Neural crest cell (in vitro differentiated cells): ENCODE results near the gene NUPR1. TPM values are rescaled to one million over a fixed set of nuclear protein-coding genes. Genes with fewer than 3 reads are reported as not detected.
"Not testable (repeated sequence)": the region's sequence is repeated elsewhere in the genome, so short reads cannot be mapped to it uniquely, and the experiment has no call there.

ENCODE experiments used
- DNase-seq: peaks from one replicate; pipeline ENCODE4 v3.0.0; 2021; ENCODE audit warnings: low read depth, mixed read lengths, low spot score
- H3K27ac Mint-ChIP-seq: one replicate; pipeline ENCODE4 v1.8.0; 2021; ENCODE audit warnings: mild to moderate bottlenecking, mixed read lengths; ENCODE audit not compliant: unreplicated experiment
- H3K27me3 Mint-ChIP-seq: 2 replicates; pipeline ENCODE4 v1.8.0; 2021; ENCODE audit warnings: low read depth, mild to moderate bottlenecking, mixed read lengths
- H3K36me3 Mint-ChIP-seq: 2 replicates; pipeline ENCODE4 v1.8.0; 2021; ENCODE audit warnings: low read depth, mild to moderate bottlenecking, mixed read lengths
- H3K4me1 Mint-ChIP-seq: 2 replicates; pipeline ENCODE4 v1.8.0; 2021; ENCODE audit warnings: mixed read lengths
- H3K4me3 Mint-ChIP-seq: one replicate; pipeline ENCODE4 v1.8.0; 2021; ENCODE audit warnings: mild to moderate bottlenecking, mixed read lengths
- H3K9me3 Mint-ChIP-seq: 2 replicates; pipeline ENCODE4 v1.8.0; 2021; ENCODE audit warnings: mixed read lengths
- total RNA-seq: library from RNA; stranded (reverse); gene quantifications from 2 replicates; pipeline ENCODE4 v1.2.1, GENCODE V29; 2021
- TF ChIP-seq, protein P1 (sequence below): fragments of 200-600 bp; sonication (generic); conservative IDR thresholded peaks from 2 replicates; pipeline ENCODE4 v1.5.0; 2021; ENCODE audit warnings: antibody characterized with exemption, mild to moderate bottlenecking

The NUPR1 gene
- total RNA-seq, 1 donor from 2014 or later, result not detected

- no peak overlapping the region for H3K4me3 Mint-ChIP-seq
- TF ChIP-seq, protein P1, sequence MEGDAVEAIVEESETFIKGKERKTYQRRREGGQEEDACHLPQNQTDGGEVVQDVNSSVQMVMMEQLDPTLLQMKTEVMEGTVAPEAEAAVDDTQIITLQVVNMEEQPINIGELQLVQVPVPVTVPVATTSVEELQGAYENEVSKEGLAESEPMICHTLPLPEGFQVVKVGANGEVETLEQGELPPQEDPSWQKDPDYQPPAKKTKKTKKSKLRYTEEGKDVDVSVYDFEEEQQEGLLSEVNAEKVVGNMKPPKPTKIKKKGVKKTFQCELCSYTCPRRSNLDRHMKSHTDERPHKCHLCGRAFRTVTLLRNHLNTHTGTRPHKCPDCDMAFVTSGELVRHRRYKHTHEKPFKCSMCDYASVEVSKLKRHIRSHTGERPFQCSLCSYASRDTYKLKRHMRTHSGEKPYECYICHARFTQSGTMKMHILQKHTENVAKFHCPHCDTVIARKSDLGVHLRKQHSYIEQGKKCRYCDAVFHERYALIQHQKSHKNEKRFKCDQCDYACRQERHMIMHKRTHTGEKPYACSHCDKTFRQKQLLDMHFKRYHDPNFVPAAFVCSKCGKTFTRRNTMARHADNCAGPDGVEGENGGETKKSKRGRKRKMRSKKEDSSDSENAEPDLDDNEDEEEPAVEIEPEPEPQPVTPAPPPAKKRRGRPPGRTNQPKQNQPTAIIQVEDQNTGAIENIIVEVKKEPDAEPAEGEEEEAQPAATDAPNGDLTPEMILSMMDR, result no peak
- H3K27me3 Mint-ChIP-seq, result peaks cover 14% of the 10 kb centered on the region
Observed at GRCh38 chr16:28504707-28505404, 33.9 kb downstream of the NUPR1 start.

DNA sequence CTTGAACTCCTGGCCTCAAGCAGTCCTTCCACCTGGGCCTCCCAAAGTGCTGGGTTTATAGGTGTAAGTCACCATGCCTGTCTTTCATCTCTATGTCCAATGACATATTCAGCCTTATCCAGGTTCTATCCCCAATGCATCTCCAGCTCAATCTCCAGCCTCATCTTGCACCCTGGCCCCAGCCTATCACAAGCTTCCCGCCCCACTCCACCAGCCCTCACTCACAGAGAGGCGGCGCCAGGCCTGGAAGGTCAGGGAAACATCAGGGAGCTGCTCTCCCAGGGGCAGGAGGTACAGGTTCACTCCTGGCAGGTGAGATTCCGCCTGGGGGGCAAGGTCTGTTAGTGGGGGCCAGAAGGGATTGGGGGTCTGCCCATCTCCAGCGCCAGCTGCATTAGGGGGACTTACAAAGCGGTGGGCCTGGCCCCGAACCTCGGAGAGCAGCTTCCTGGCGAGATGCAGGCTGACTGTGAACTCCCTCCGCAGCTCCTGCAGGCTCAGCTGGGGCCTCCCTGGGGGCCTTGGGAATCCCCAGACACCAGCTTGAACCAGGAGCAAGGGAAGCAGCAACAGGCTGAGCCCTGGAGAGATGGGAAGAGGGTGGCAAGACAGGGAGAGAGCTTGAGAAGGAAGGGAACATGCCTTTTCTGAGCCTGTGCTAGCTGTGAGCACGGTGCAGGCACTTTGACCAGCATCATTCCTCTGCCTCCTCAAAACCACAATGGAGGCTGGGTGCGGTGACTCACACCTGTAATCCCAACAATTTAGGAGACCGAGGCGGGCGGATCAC lies 35.1 kb downstream of the NUPR1 start:
- TF ChIP-seq, protein P1, result no peak
- Mint-ChIP-seq H3K4me3 (no peak overlapping the region), H3K27me3 (peaks cover 14% of the 10 kb centered on the region), H3K4me1 (no peaks in the 10 kb centered on the region), H3K36me3 (no peaks in the 10 kb centered on the region), H3K27ac (no peak overlapping the region), H3K9me3 (no peaks in the 10 kb centered on the region)
- DNase-seq, result no peak

More at GRCh38 chr16:28504707-28505404, 33.9 kb downstream of the NUPR1 start:
- H3K27ac Mint-ChIP-seq, result no peak overlapping the region
- H3K4me1 Mint-ChIP-seq, result no peaks in the 10 kb centered on the region
- no peaks in the 10 kb centered on the region for H3K36me3 Mint-ChIP-seq
- DNase-seq, result no peak
- no peaks in the 10 kb centered on the region for H3K9me3 Mint-ChIP-seq

DNA sequence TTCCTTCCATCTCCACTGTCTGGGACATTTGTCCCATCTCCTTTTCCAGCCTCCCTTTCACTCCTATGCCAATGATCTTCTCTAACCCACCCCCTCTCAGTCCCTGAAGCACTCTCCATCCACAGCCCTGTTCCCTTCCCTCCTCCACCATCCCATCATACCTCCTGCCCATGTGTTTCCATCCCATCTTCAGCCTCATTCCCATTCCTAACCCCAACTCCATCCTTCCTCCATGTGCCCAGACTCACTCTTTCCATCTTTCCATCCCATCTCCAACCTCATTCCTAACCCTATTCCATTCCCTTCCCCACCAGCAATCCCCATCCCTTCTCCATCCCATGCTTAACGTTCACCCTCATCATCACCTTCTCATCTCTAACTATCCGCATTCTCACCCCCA lies 36.5 kb downstream of the NUPR1 start:
- Mint-ChIP-seq H3K36me3 (no peaks in the 10 kb centered on the region), H3K4me3 (no peak overlapping the region), H3K9me3 (no peaks in the 10 kb centered on the region), H3K4me1 (no peaks in the 10 kb centered on the region), H3K27me3 (peaks cover 14% of the 10 kb centered on the region), H3K27ac (no peak overlapping the region)
- TF ChIP-seq, protein P1, result no peak
- no peak for DNase-seq

GRCh38 chr16:28501258-28502232 lies 37.2 kb downstream of the NUPR1 start:
- TF ChIP-seq, protein P1, result no peak
- DNase-seq, result no peak
- Mint-ChIP-seq H3K27me3 (peaks cover 11% of the 10 kb centered on the region), H3K9me3 (no peaks in the 10 kb centered on the region), H3K27ac (no peak overlapping the region), H3K4me3 (no peak overlapping the region), H3K36me3 (no peaks in the 10 kb centered on the region), H3K4me1 (no peaks in the 10 kb centered on the region)

DNA sequence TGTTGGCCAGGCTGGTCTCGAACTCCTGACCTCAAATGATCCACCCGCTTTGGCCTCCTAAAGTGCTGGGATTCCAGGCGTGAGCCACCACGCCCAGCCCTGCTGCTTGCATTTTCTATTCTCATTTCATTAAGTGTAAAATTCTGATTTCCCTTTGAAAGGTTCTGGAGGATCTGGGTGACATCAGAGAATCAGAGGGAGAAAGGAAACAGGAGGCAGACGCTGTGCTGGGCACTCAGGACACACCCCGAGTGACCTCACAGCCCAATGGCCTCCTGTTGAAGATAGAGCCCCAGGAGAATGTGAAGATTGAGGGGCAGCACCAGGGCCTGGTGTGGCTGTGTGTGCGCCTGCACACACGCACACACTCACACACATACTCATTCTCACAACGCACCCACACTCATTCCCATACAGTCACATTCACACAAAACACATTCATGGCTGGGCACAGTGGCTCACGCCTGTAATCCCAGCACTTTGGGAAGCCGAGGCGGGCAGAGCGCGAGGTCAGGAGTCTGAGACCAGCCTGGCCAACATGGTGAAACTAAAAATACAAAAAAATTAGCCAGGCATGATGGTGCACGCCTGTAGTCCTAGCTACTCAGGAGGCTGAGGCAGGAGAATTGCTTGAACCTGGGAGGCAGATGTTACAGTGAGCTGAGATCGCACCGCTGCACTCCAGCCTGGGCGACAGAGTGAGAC lies 38.1 kb downstream of the NUPR1 start:
- H3K27ac Mint-ChIP-seq, result peak overlapping the region; percentile 50
- H3K4me3 Mint-ChIP-seq, H3K36me3 Mint-ChIP-seq, H3K4me1 Mint-ChIP-seq, DNase-seq, H3K9me3 Mint-ChIP-seq, H3K27me3 Mint-ChIP-seq: not testable (repeated sequence)
